ENCODE data around the gene SDS. TPM values are rescaled to one million over a fixed set of nuclear protein-coding genes. Genes with fewer than 3 reads are reported as not detected.

The SDS gene
- total RNA-seq, 1 experiment from 2014 or later = not detected

DNA sequence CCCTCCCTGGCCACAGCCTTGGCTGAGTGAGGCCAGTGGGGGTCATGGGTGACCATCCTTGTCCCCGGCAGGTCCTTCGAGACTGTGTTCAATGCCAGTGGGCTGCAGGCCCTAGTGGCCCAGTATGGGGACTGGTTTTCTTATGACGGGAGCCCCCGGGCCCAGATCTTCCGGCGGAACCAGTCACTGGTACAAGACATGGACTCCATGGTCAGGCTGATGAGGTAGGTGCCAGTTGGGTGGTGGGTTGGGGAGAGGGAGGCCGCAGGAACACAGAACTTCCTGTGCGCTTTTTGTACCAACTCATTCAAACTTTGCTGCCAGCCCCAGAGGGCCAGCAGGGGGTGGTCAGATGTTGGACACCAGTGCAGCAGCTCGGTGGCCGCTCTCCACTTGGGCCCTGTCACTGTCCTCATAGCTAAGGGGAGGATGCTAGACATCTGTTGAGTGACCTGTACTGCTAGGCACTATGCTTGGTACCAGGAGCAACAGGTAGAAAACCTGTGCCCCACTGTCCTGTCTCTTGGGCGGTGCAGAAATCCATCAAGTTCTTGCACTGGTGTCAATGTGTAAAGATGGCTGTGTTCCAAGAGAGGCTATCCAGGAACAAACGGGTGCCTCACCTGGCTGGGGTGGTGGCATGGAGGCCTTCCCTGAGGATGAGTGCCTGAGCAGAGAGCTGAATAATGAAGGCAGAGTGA, 16.7 kb downstream of the SDS start:
- H3K9ac ChIP-seq (ENCODE audit: low read length) = no peak overlapping the region
- no peaks in the 10 kb centered on the region for H3K9me3 ChIP-seq (ENCODE audit: low read length)
- H2AFZ ChIP-seq (ENCODE audit: low read length) = no peak overlapping the region
- no peak overlapping the region for H3K4me3 ChIP-seq (ENCODE audit: low read length)
- no peaks in the 10 kb centered on the region for H3K4me1 ChIP-seq (ENCODE audit: low read length)
- H3K79me2 ChIP-seq (ENCODE audit: low read length) = no peaks in the 10 kb centered on the region
- no peaks in the 10 kb centered on the region for H3K9me2 ChIP-seq (replicated peaks; ENCODE audit: insufficient read depth, low read length)
- no peak for DNase-seq
- H4K20me1 ChIP-seq (ENCODE audit: insufficient read depth, low read depth, low read length) = no peaks in the 10 kb centered on the region
- no peak overlapping the region for H3K27ac ChIP-seq (ENCODE audit: low read length)
- no peak overlapping the region for H3K4me2 ChIP-seq (ENCODE audit: low read depth, low read length, poor library complexity, severe bottlenecking)
- peaks cover 2% of the 10 kb centered on the region; the same call in 1 of the 2 replicates for H3K36me3 ChIP-seq (ENCODE audit: insufficient read depth, low read length)
- no peaks in the 10 kb centered on the region for H3K27me3 ChIP-seq (ENCODE audit: low read length)

DNA sequence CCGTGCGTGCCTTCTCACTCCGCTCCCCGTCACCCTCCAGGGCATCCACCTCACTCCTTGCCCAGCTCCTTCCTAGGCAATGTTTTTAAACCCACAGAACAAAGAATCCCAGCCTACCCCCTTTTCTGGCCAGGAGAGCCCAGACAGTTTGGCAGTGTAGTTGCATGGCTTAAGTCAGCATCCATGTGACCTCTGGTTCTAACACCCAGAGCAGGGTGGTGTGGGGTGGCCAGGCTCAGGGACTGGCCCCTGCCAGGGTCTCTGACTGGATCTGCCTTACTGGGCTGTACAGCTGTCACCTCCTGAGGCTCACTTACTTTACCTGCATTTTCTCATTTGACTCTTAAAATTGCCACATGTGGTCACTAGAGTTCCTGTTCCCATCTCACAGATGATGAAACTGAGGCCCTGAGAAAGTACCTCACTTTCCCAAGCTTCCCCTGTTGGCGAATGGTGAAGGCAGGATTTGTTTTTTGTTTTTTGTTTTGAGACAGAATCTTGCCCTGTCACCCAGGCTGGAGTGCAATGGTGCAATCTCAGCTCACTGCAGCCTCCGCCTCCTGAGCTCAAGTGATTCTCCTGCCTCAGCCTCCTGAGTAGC, 18.3 kb downstream of the SDS start:
- DNase-seq = no peak

DNA sequence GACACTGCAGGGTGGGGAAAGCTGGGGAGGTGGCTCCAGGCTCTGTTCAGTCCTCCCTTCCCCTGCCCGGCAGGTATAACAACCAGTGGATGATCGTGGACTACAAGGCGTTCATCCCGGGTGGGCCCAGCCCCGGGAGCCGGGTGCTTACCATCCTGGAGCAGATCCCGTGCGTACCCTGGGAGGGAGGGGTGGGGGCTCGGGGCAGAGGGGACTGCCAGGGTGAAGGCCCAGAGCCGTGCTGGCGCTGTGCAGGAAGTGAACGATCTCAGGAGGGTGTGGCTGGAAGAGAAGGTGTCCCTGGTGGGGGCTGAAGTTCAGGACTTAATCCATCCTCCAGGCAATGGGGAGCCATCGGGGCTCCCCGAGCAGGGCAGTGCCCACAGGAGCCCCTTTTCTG, 18.9 kb downstream of the SDS start:
- H3K27ac ChIP-seq (ENCODE audit: low read length) = no peak overlapping the region
- no peaks in the 10 kb centered on the region for H3K9me3 ChIP-seq (ENCODE audit: low read length)
- H2AFZ ChIP-seq (ENCODE audit: low read length) = no peak overlapping the region
- H4K20me1 ChIP-seq (ENCODE audit: insufficient read depth, low read depth, low read length) = no peaks in the 10 kb centered on the region
- H3K36me3 ChIP-seq (ENCODE audit: insufficient read depth, low read length) = no peaks in the 10 kb centered on the region
- H3K4me2 ChIP-seq (ENCODE audit: low read depth, low read length, poor library complexity, severe bottlenecking) = no peak overlapping the region
- H3K4me1 ChIP-seq (ENCODE audit: low read length) = no peaks in the 10 kb centered on the region
- no peaks in the 10 kb centered on the region for H3K79me2 ChIP-seq (ENCODE audit: low read length)
- H3K9ac ChIP-seq (ENCODE audit: low read length) = no peak overlapping the region
- no peaks in the 10 kb centered on the region for H3K9me2 ChIP-seq (replicated peaks; ENCODE audit: insufficient read depth, low read length)
- H3K27me3 ChIP-seq (ENCODE audit: low read length) = no peaks in the 10 kb centered on the region
- H3K4me3 ChIP-seq (ENCODE audit: low read length) = no peak overlapping the region
- no peak for DNase-seq

More for the DNA sequence above, 18.3 kb downstream of the SDS start:
- no peaks in the 10 kb centered on the region for H3K27me3 ChIP-seq (ENCODE audit: low read length)
- H2AFZ ChIP-seq (ENCODE audit: low read length) = no peak overlapping the region
- no peak overlapping the region for H3K4me2 ChIP-seq (ENCODE audit: low read depth, low read length, poor library complexity, severe bottlenecking)
- no peaks in the 10 kb centered on the region for H3K9me3 ChIP-seq (ENCODE audit: low read length)
- H3K9ac ChIP-seq (ENCODE audit: low read length) = no peak overlapping the region
- no peaks in the 10 kb centered on the region for H4K20me1 ChIP-seq (ENCODE audit: insufficient read depth, low read depth, low read length)
- no peaks in the 10 kb centered on the region for H3K79me2 ChIP-seq (ENCODE audit: low read length)
- no peak overlapping the region for H3K27ac ChIP-seq (ENCODE audit: low read length)
- H3K4me3 ChIP-seq (ENCODE audit: low read length) = no peak overlapping the region
- H3K36me3 ChIP-seq (ENCODE audit: insufficient read depth, low read length) = peaks cover under 1% of the 10 kb centered on the region; the same call in 1 of the 2 replicates
- H3K9me2 ChIP-seq (replicated peaks; ENCODE audit: insufficient read depth, low read length) = no peaks in the 10 kb centered on the region
- no peaks in the 10 kb centered on the region for H3K4me1 ChIP-seq (ENCODE audit: low read length)

DNA sequence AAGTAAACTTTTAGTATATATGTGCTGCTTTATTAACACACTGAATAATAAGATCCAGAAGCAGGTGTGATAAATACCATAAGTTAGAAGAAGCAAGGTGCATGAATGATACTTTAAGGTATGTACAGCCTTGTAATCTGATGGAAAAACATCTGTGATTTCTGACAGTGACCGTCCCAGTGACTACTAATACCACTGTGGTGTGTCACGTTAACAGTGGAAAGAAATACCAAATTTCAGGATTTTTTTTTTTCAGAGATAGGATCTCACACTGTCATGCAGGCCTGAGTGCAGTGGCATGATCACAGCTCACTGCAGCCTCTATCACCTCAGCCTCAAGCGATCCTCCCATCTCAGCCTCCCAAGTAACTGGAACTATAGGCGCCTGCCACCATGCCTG, 21.5 kb downstream of the SDS start:
- no peak for DNase-seq
- Histone ChIP-seq H3K4me1 (ENCODE audit: low read length) (no peaks in the 10 kb centered on the region), H2AFZ (ENCODE audit: low read length) (no peak overlapping the region), H3K79me2 (ENCODE audit: low read length) (no peaks in the 10 kb centered on the region), H3K9me2 (replicated peaks; ENCODE audit: insufficient read depth, low read length) (no peaks in the 10 kb centered on the region), H3K4me3 (ENCODE audit: low read length) (no peak overlapping the region), H3K4me2 (ENCODE audit: low read depth, low read length, poor library complexity, severe bottlenecking) (no peak overlapping the region), H3K36me3 (ENCODE audit: insufficient read depth, low read length) (no peaks in the 10 kb centered on the region), H3K9ac (ENCODE audit: low read length) (no peak overlapping the region), H4K20me1 (ENCODE audit: insufficient read depth, low read depth, low read length) (no peaks in the 10 kb centered on the region), H3K27ac (ENCODE audit: low read length) (no peak overlapping the region), H3K9me3 (ENCODE audit: low read length) (no peaks in the 10 kb centered on the region), H3K27me3 (ENCODE audit: low read length) (no peaks in the 10 kb centered on the region)

DNA sequence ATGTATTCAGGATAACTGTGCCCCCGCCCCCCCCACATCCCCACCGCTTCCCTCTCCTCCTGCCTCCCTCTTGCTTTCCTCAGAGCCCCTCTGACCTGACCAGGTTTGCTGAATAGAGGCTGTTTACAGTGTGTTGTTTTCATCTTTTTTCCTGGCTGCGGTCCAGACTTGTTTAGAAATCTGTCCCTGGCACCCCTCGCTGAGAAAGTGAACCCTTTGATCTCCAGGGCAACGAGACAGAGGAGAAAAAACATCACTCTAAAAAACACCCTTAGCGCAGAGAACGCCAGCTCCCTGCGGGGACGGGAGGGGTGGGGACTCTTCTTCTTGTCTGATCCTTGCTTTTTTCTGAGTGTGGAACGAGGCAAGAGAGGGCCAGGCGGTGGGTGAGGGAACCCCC, 22.5 kb downstream of the SDS start:
- H3K79me2 ChIP-seq (ENCODE audit: low read length) = no peaks in the 10 kb centered on the region
- H3K27me3 ChIP-seq (ENCODE audit: low read length) = no peaks in the 10 kb centered on the region
- H3K36me3 ChIP-seq (ENCODE audit: insufficient read depth, low read length) = 0 out of 2 replicates have a peak, but pooled peaks cover 2% of the 10 kb centered on the region
- H3K27ac ChIP-seq (ENCODE audit: low read length) = no peak overlapping the region
- H2AFZ ChIP-seq (ENCODE audit: low read length) = no peak overlapping the region
- no peak overlapping the region for H3K4me2 ChIP-seq (ENCODE audit: low read depth, low read length, poor library complexity, severe bottlenecking)
- no peaks in the 10 kb centered on the region for H3K9me3 ChIP-seq (ENCODE audit: low read length)
- no peak for DNase-seq
- no peaks in the 10 kb centered on the region for H3K4me1 ChIP-seq (ENCODE audit: low read length)
- no peak overlapping the region for H3K4me3 ChIP-seq (ENCODE audit: low read length)
- H4K20me1 ChIP-seq (ENCODE audit: insufficient read depth, low read depth, low read length) = no peaks in the 10 kb centered on the region
- H3K9me2 ChIP-seq (replicated peaks; ENCODE audit: insufficient read depth, low read length) = no peaks in the 10 kb centered on the region
- no peak overlapping the region for H3K9ac ChIP-seq (ENCODE audit: low read length)

DNA sequence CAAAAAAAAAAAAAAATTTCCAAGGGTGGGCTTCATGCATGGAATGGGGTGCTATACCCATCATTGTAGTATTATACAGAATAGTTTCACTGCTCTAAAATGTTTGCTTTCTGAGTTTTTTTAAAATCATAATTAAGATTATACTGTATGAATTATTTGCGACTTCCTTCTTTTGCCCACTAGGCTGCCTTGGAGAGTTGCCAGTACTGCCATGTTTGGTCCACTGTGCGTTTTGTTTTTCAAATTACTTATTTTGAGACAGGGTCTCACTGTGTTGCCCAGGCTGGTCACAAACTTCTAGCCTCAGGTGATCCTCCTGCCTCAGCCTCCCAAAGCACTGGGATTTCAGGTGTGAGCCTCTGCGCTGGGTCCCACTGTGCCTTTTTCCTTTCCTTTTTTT, 25.4 kb downstream of the SDS start:
- H4K20me1 ChIP-seq (ENCODE audit: insufficient read depth, low read depth, low read length) = no peaks in the 10 kb centered on the region

DNA sequence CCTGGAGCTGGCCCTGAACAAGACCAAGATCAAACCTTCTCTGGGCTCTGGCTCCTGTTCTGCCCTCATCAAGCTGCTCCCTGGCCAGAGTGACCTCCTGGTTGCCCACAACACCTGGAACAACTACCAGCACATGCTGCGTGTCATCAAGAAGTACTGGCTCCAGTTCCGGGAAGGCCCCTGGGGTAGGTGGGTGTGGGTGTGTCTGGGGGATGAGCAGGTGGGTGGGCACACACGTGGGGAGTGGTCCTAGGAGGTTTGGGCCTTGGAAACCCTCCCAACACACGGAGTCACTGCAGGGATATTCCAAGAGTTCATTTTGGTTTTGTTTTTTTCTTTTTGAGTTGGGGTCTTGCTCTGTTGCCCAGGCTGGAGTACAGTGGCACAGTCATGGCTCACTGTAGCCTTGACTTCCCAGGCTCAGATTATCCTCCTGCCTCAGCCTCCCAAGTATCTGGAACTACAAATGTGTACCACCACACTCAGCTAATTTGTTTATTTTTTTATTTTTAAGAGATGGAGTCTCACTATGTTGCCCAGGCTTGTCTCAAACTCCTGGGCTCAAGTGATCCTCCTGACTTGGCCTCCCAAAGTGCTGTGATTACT, 28.8 kb downstream of the SDS start:
- DNase-seq = no peak
- H3K4me3 ChIP-seq (ENCODE audit: low read length) = no peak overlapping the region

More for the DNA sequence above, 25.4 kb downstream of the SDS start:
- H3K27ac ChIP-seq (ENCODE audit: low read length) = no peak overlapping the region
- H3K27me3 ChIP-seq (ENCODE audit: low read length) = no peaks in the 10 kb centered on the region
- no peak overlapping the region for H2AFZ ChIP-seq (ENCODE audit: low read length)
- no peaks in the 10 kb centered on the region for H3K9me3 ChIP-seq (ENCODE audit: low read length)
- H3K4me1 ChIP-seq (ENCODE audit: low read length) = no peaks in the 10 kb centered on the region
- DNase-seq = no peak
- no peaks in the 10 kb centered on the region for H3K9me2 ChIP-seq (replicated peaks; ENCODE audit: insufficient read depth, low read length)
- 0 out of 2 replicates have a peak, but pooled peaks cover 2% of the 10 kb centered on the region for H3K36me3 ChIP-seq (ENCODE audit: insufficient read depth, low read length)
- H3K4me2 ChIP-seq (ENCODE audit: low read depth, low read length, poor library complexity, severe bottlenecking) = no peak overlapping the region
- no peak overlapping the region for H3K4me3 ChIP-seq (ENCODE audit: low read length)
- no peak overlapping the region for H3K9ac ChIP-seq (ENCODE audit: low read length)
- no peaks in the 10 kb centered on the region for H3K79me2 ChIP-seq (ENCODE audit: low read length)

DNA sequence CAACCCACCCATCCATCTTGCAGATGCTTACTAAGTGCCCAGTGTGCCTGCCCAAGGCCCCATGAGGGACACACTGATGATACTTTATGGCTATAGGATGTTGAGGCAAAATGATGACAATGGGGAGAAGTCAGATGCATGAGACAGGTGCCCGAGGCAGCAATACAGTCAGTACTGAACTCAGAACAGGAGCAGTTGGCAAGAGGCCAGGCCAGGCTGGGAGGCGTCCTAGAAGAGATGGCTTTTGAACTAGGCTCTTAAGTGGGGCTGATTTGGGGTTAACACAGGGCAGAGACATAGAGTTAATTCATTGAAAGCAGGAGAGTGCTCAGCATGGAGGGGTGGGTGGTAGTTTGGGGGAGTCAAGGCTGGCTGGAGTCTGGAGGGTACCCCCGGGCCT, 29.7 kb downstream of the SDS start:
- no peak overlapping the region for H3K27ac ChIP-seq (ENCODE audit: low read length)
- 0 out of 2 replicates have a peak, but pooled peaks cover 2% of the 10 kb centered on the region for H3K36me3 ChIP-seq (ENCODE audit: insufficient read depth, low read length)
- no peak for DNase-seq
- H3K9ac ChIP-seq (ENCODE audit: low read length) = no peak overlapping the region
- H3K4me3 ChIP-seq (ENCODE audit: low read length) = no peak overlapping the region
- H4K20me1 ChIP-seq (ENCODE audit: insufficient read depth, low read depth, low read length) = no peaks in the 10 kb centered on the region
- H3K9me2 ChIP-seq (replicated peaks; ENCODE audit: insufficient read depth, low read length) = no peaks in the 10 kb centered on the region
- no peaks in the 10 kb centered on the region; the same call in 1 of the 2 replicates for H3K4me1 ChIP-seq (ENCODE audit: low read length)
- H3K27me3 ChIP-seq (ENCODE audit: low read length) = no peaks in the 10 kb centered on the region
- no peak overlapping the region for H2AFZ ChIP-seq (ENCODE audit: low read length)
- H3K79me2 ChIP-seq (ENCODE audit: low read length) = no peaks in the 10 kb centered on the region
- H3K9me3 ChIP-seq (ENCODE audit: low read length) = no peaks in the 10 kb centered on the region
- H3K4me2 ChIP-seq (ENCODE audit: low read depth, low read length, poor library complexity, severe bottlenecking) = no peak overlapping the region

More for the DNA sequence above, 28.8 kb downstream of the SDS start:
- no peaks in the 10 kb centered on the region for H4K20me1 ChIP-seq (ENCODE audit: insufficient read depth, low read depth, low read length)
- H3K9me3 ChIP-seq (ENCODE audit: low read length) = no peaks in the 10 kb centered on the region
- no peaks in the 10 kb centered on the region for H3K9me2 ChIP-seq (replicated peaks; ENCODE audit: insufficient read depth, low read length)
- no peaks in the 10 kb centered on the region for H3K27me3 ChIP-seq (ENCODE audit: low read length)
- no peak overlapping the region for H3K9ac ChIP-seq (ENCODE audit: low read length)
- no peaks in the 10 kb centered on the region for H3K79me2 ChIP-seq (ENCODE audit: low read length)
- 0 out of 2 replicates have a peak, but pooled peaks cover 2% of the 10 kb centered on the region for H3K36me3 ChIP-seq (ENCODE audit: insufficient read depth, low read length)
- no peak overlapping the region for H3K27ac ChIP-seq (ENCODE audit: low read length)
- H3K4me2 ChIP-seq (ENCODE audit: low read depth, low read length, poor library complexity, severe bottlenecking) = no peak overlapping the region
- no peak overlapping the region for H2AFZ ChIP-seq (ENCODE audit: low read length)
- no peaks in the 10 kb centered on the region; the same call in 1 of the 2 replicates for H3K4me1 ChIP-seq (ENCODE audit: low read length)
